ENCODE data around the gene SPDL1.

GRCh38 chr5:169567079-169567478, 16.5 kb upstream of the SPDL1 start:
- no peak for TF ChIP-seq EZH2phosphoT487 (IDR thresholded peaks at IDR 0.05; ENCODE audit: insufficient read depth, low read depth)
- no peak for TF ChIP-seq EZH2 (IDR thresholded peaks at IDR 0.05; ENCODE audit: insufficient read depth, poor library complexity, severe bottlenecking)
